ENCODE measurements around the gene STXBP5.

The STXBP5 gene

GRCh38 chr6:147211349-147211748, 7.1 kb downstream of the STXBP5 start:
- no peak for DNase-seq (ENCODE audit: low spot score)

DNA sequence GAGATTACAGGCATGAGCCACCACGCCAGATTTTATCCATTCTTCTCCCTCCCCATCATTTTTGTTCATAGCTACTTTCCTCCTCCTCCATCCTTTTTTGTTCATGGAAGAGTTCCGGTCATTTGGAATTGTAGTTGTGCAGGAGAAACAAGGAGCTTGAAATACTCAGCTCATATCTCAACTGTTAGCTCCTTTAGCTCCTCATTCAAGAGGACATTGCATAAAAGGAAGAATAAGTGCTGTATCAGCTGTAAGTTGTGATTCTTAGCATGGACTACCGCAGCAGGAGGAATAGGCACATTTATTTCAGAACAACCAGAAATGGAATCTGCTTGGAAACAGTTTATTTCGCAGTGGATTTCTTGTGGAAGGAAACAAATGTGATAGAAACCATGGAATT, 7.6 kb downstream of the STXBP5 start:
- no peak for DNase-seq (ENCODE audit: low spot score)

DNA sequence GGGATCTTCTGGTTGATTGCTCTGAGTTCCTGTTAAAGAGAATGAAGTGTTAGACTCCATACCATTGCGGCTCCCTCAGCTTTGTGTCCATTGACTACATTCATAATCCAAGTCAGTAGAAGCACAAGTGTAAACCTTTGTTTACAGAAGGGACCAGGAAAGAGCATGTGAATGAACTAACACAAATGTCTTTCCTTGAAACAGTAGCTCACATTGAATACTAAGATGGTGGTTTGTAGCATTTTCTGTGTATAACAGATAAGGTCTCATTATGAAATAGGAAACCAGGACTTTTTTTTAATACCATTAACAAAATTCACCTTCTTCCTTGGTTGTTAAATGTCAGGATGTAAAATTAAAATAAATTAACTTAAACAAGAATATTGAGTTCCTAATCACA, 8.4 kb downstream of the STXBP5 start:
- DNase-seq (ENCODE audit: low spot score) = no peak

GRCh38 chr6:147213772-147214171, 9.6 kb downstream of the STXBP5 start:
- no peak for DNase-seq (ENCODE audit: low spot score)

DNA sequence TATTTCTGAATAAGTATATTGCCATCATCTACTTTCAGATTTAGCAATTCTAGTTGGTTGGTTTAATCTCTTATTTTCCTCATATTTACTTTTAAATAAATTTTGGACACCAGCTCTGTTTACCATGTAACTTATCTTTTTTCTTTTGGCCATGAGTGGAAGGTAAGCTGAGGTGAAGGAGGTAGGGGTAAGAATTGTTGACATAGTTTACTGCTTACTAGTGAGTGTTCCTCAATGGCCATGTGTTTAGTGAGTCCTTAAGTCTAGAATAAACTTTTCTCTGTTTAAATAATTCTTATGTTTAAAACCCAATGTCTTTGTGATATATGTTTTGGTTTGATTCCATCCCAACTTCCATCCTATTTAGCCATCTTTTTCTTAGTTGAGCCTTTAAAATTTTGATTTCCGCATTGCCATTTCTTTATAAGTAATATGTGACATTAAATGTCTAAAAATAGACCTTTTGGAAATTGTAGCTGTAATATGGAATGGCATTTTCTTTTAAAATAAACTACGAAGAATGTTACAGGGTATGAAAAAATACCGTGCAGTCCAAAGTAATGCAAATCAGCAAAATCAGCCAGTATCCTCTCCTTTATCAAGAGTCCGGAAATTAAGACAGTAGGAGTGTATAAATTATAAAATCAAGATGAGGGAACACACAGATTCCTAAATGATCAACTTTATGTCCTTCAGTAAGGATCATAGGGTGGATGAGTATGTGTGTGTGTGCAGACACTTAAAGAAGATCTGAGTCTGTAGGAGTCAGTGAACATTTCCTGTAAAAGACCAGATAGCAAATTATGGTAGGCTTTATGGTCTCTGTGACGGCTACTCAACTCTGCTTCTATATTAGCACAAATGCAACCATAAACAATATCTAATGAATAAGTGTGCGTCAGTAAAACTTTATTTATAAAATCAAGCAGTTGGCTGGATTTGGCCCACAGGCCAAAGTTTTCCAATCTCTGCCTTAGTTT, 10.3 kb downstream of the STXBP5 start:
- no peak for DNase-seq (ENCODE audit: low spot score)

GRCh38 chr6:147216915-147217314, 12.7 kb downstream of the STXBP5 start:
- no peak for DNase-seq (ENCODE audit: low spot score)

- no peak for DNase-seq (ENCODE audit: low spot score)
These were observed 13.7 kb downstream of the STXBP5 start for GRCh38 chr6:147217840-147218404.

DNA sequence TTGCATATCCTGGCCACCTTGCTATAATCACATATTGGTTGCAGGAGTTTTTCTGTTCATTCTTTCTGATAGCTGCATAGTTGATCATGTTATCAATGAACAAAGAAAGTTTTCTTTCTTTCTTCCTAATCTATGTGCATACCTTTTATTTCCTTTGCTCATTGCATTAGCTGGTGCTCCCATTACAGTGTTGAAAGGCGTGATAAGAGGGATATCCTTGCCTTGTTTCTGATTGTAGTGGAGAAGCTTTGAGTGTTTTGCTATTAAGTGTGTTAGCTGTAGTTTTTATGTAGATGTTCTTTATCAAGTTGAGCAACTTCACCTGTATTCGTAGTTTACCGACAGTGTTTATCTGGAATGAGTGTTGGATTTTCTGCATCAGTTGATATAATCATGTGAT, 14.6 kb downstream of the STXBP5 start:
- no peak for DNase-seq (ENCODE audit: low spot score)

DNA sequence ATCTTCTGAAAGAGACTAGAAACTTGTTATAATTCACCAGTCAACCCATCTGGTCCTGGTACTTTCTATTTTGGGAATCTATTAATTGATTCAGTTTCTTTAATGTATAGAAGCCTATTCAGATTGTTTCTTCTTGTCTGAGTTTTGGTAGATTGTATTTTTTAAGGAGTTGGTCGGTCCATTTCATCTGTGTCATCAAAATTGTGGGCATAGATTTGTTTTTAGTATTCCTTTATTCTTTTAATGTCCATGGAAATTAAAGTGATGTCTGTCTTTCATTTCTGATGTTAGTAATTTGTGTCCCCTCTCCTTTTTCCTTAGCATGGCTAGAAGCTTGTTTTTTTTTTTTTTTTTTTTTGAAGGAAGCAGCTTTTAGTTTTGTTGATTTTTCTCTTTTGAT, 15.2 kb downstream of the STXBP5 start:
- no peak for DNase-seq (ENCODE audit: low spot score)

DNA sequence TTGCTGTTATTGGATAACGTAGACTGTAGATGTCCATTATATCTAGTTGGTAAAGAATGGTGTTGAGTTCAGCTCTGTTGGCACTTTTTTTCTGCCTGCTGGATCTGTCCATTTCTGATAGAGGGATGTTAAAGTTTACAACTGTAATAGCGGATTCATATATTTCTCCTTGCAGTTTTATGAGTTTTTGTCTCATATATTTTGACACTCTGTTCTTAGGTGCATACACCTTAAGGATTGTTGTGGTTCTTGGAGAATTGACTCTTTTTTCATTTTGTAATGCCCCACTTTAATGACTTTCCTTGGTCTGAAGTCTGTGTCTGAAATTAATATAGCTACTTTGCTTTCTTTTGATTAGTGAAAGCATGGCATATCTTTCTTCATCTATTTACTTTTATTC, 16.1 kb downstream of the STXBP5 start:
- DNase-seq (ENCODE audit: low spot score) = no peak

DNA sequence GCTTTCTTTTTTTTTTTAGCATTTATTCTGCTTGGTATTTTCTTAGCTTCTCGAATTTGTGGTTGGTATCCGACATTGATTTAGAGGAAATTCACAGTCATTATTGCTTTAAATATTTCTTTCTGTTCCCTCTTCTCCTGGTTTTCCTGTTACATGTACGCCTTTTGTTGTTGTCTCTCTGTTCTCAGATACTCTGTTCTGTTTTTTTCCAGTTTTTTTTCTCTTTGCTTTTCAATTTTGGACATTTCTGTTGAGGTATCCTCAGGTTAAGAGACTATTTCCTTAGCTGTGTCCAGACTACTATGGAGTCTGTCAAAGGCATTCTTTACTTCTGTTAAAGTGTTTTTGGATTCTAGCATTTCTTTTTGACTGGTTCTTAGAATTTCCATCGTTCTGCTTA, 17.5 kb downstream of the STXBP5 start:
- no peak for DNase-seq (ENCODE audit: low spot score)

- no peak for DNase-seq (ENCODE audit: low spot score)
These were observed 18.1 kb downstream of the STXBP5 start for GRCh38 chr6:147222160-147222838.

DNA sequence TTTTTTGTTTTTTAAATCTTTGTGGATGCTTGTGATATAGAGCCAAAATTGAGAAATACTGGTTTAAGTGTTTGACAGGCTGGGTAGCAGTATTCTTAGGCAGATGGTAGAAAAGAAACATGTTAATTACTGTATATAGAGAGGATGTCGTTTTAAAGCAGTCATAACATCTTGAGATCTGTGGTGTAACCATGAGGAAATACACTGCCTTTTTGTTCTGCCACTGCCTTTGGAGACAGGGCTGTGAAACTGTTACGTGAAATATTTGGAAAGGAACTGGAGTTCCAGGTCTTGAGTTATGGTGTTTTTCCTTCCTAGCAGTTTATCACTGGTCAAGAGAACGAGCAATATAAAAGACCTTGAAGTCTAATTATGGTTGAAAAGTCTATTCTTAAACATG, 19.5 kb downstream of the STXBP5 start:
- no peak for DNase-seq (ENCODE audit: low spot score)

DNA sequence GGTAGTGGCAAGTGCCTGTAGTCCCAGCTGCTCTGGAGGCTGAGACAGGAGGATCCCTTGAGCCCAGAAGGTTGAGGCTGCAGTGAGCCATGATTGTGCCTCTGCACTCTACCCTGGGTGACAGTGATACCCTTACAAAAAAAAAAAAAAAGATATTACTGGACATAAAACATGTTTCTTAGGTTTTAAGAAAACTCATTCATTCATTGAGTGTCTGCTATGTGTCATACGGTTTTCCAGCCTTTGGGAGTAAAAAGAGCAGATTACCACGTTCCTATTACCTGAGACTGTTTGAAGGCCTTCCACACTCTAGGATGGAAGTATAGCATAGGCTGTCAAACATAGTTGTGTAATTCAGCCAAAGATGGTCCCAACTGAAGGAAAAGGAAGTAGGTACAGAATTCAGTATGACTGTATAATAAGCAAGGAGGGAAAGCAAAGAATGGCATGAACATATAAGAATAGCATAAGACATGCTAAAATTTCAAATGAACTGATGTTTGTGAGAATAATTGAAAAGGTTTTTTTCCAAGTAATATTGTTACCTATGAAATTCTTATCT, 22.0 kb downstream of the STXBP5 start:
- DNase-seq (ENCODE audit: low spot score) = no peak

DNA sequence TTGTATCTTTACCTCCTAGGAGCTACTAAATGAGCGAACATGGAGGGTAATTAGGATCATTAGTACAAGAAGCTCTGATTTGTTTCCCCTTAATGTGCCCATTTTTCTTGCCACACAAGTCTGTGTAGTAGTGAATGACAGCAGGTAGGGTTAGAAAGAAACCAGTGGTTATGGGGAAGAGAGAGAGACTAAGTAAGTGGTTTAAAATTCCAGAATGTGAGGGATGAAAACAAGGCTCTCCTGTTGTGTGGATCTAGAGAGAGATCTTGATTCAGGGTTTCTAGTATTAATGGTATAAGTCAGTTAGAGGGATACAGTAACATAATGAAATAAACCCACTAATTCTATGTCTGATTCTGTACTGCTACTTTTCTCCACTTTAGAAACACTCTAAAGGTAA, 22.7 kb downstream of the STXBP5 start:
- no peak for DNase-seq (ENCODE audit: low spot score)

- no peak for DNase-seq (ENCODE audit: low spot score)
These were observed 23.6 kb downstream of the STXBP5 start for GRCh38 chr6:147227770-147228320.

DNA sequence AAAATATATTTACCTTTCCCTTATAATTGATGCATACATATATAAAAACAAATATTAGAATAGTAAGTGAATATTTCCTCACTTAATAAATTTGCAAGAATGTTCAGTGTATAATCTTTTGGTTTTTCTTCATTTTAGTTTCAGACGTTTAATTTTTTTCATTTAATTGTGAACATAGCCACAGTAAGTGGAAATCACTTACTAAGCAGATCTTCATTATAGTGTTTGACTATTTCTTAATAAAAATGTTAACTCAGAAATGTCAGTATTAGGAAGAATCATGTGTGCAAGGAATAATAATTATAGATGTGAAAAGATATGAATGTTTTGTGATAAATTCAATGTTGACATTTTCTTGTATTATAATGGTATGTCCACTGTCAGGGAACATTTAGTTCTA, 27.4 kb downstream of the STXBP5 start:
- no peak for DNase-seq (ENCODE audit: low spot score)

GRCh38 chr6:147234685-147235084, 30.5 kb downstream of the STXBP5 start:
- DNase-seq (ENCODE audit: low spot score) = no peak

GRCh38 chr6:147238164-147238563, 33.9 kb downstream of the STXBP5 start:
- no peak for DNase-seq (ENCODE audit: low spot score)

DNA sequence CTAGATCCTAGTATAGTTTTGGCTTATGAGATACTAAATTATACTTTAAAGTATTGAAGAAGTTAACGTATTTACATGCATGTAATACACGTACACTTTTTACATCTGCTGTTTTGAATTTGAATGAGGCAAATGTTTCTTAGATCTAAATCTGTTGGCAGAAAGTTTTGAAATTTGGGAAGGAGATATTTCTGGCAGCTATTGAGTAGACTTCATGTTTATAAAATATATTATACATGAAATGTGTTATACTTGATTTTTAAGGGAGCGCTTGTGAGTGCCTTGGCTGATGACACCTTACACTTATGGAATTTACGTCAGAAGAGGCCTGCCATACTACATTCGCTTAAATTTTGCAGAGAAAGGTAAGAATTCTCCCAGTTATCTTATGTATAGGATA, 34.7 kb downstream of the STXBP5 start:
- DNase-seq (ENCODE audit: low spot score) = no peak

- no peak for DNase-seq (ENCODE audit: low spot score)
These were observed 40.6 kb downstream of the STXBP5 start for GRCh38 chr6:147244832-147245231.

GRCh38 chr6:147245693-147246092, 41.5 kb downstream of the STXBP5 start:
- DNase-seq (ENCODE audit: low spot score) = no peak

All from activated CD4-positive, alpha-beta T cell treated with anti-CD3 and anti-CD28 coated beads, Interleukin-2, Interleukin-4, amounts not matched to agents 100 ng/mL and 50 ng/mL, durations not matched to agents 16 hours and 8 hours (primary cell).